ENCODE measurements around the gene IL1B.

IL1B gene

GRCh38 chr2:112794841-112795240 lies 41.7 kb downstream of the IL1B start:
- H3K36me3 ChIP-seq (ENCODE audit: insufficient read depth, low read length) = no peaks in the 10 kb centered on the region
- H3K4me3 ChIP-seq (ENCODE audit: low read depth in 1 of 2, low read length in 2 of 2) = no peak overlapping the region
- no peaks in the 10 kb centered on the region for H3K9me3 ChIP-seq (ENCODE audit: low read length)
- H3K9ac ChIP-seq (ENCODE audit: low read length) = no peak overlapping the region
- H3K27me3 ChIP-seq (ENCODE audit: control insufficient read depth in 1 of 2, insufficient read depth in 2 of 2, low read length in 2 of 2) = no peaks in the 10 kb centered on the region
- no peaks in the 10 kb centered on the region for H3K4me1 ChIP-seq (ENCODE audit: insufficient read depth, low read length)
- H3K27ac ChIP-seq (ENCODE audit: low read depth, low read length) = no peak overlapping the region

GRCh38 chr2:112794131-112794733 lies 42.3 kb downstream of the IL1B start:
- Histone ChIP-seq H3K4me3 (ENCODE audit: low read depth in 1 of 2, low read length in 2 of 2) (no peak overlapping the region), H3K9me3 (ENCODE audit: low read length) (no peaks in the 10 kb centered on the region), H3K27me3 (ENCODE audit: control insufficient read depth in 1 of 2, insufficient read depth in 2 of 2, low read length in 2 of 2) (no peaks in the 10 kb centered on the region), H3K27ac (ENCODE audit: low read depth, low read length) (no peak overlapping the region), H3K36me3 (ENCODE audit: insufficient read depth, low read length) (no peaks in the 10 kb centered on the region), H3K4me1 (ENCODE audit: insufficient read depth, low read length) (no peaks in the 10 kb centered on the region), H3K9ac (ENCODE audit: low read length) (no peak overlapping the region)

GRCh38 chr2:112793449-112793978 lies 43.1 kb downstream of the IL1B start:
- Histone ChIP-seq H3K36me3 (ENCODE audit: insufficient read depth, low read length) (no peaks in the 10 kb centered on the region), H3K27me3 (ENCODE audit: control insufficient read depth in 1 of 2, insufficient read depth in 2 of 2, low read length in 2 of 2) (no peaks in the 10 kb centered on the region), H3K4me3 (ENCODE audit: low read depth in 1 of 2, low read length in 2 of 2) (no peak overlapping the region), H3K9ac (ENCODE audit: low read length) (no peak overlapping the region), H3K27ac (ENCODE audit: low read depth, low read length) (no peak overlapping the region), H3K9me3 (ENCODE audit: low read length) (no peaks in the 10 kb centered on the region), H3K4me1 (ENCODE audit: insufficient read depth, low read length) (no peaks in the 10 kb centered on the region)

GRCh38 chr2:112792419-112792818 lies 44.2 kb downstream of the IL1B start:
- H3K27ac ChIP-seq (ENCODE audit: low read depth, low read length) = no peak overlapping the region
- H3K9ac ChIP-seq (ENCODE audit: low read length) = no peak overlapping the region
- no peaks in the 10 kb centered on the region for H3K9me3 ChIP-seq (ENCODE audit: low read length)
- H3K4me3 ChIP-seq (ENCODE audit: low read depth in 1 of 2, low read length in 2 of 2) = no peak overlapping the region
- H3K4me1 ChIP-seq (ENCODE audit: insufficient read depth, low read length) = no peaks in the 10 kb centered on the region
- no peaks in the 10 kb centered on the region for H3K27me3 ChIP-seq (ENCODE audit: control insufficient read depth in 1 of 2, insufficient read depth in 2 of 2, low read length in 2 of 2)
- no peaks in the 10 kb centered on the region for H3K36me3 ChIP-seq (ENCODE audit: insufficient read depth, low read length)

- Histone ChIP-seq H3K27ac (ENCODE audit: low read depth, low read length) (no peak overlapping the region), H3K36me3 (ENCODE audit: insufficient read depth, low read length) (no peaks in the 10 kb centered on the region), H3K9me3 (ENCODE audit: low read length) (no peaks in the 10 kb centered on the region), H3K4me3 (ENCODE audit: low read depth in 1 of 2, low read length in 2 of 2) (no peak overlapping the region), H3K27me3 (ENCODE audit: control insufficient read depth in 1 of 2, insufficient read depth in 2 of 2, low read length in 2 of 2) (no peaks in the 10 kb centered on the region), H3K4me1 (ENCODE audit: insufficient read depth, low read length) (no peaks in the 10 kb centered on the region), H3K9ac (ENCODE audit: low read length) (no peak overlapping the region)
Observed at GRCh38 chr2:112791693-112792230, 44.8 kb downstream of the IL1B start.

GRCh38 chr2:112791019-112791418 lies 45.6 kb downstream of the IL1B start:
- H3K9me3 ChIP-seq (ENCODE audit: low read length) = no peaks in the 10 kb centered on the region
- no peak overlapping the region for H3K4me3 ChIP-seq (ENCODE audit: low read depth in 1 of 2, low read length in 2 of 2)
- no peaks in the 10 kb centered on the region for H3K36me3 ChIP-seq (ENCODE audit: insufficient read depth, low read length)
- H3K4me1 ChIP-seq (ENCODE audit: insufficient read depth, low read length) = no peaks in the 10 kb centered on the region
- H3K9ac ChIP-seq (ENCODE audit: low read length) = no peak overlapping the region
- H3K27me3 ChIP-seq (ENCODE audit: control insufficient read depth in 1 of 2, insufficient read depth in 2 of 2, low read length in 2 of 2) = no peaks in the 10 kb centered on the region
- H3K27ac ChIP-seq (ENCODE audit: low read depth, low read length) = no peak overlapping the region

- H3K27me3 ChIP-seq (ENCODE audit: control insufficient read depth in 1 of 2, insufficient read depth in 2 of 2, low read length in 2 of 2) = no peaks in the 10 kb centered on the region
- H3K9me3 ChIP-seq (ENCODE audit: low read length) = no peaks in the 10 kb centered on the region
- no peak overlapping the region for H3K27ac ChIP-seq (ENCODE audit: low read depth, low read length)
- H3K4me1 ChIP-seq (ENCODE audit: insufficient read depth, low read length) = no peaks in the 10 kb centered on the region
- H3K9ac ChIP-seq (ENCODE audit: low read length) = no peak overlapping the region
- no peaks in the 10 kb centered on the region for H3K36me3 ChIP-seq (ENCODE audit: insufficient read depth, low read length)
- no peak overlapping the region for H3K4me3 ChIP-seq (ENCODE audit: low read depth in 1 of 2, low read length in 2 of 2)
Observed at GRCh38 chr2:112790305-112790704, 46.3 kb downstream of the IL1B start.

- H3K27me3 ChIP-seq (ENCODE audit: control insufficient read depth in 1 of 2, insufficient read depth in 2 of 2, low read length in 2 of 2) = no peaks in the 10 kb centered on the region
- no peak overlapping the region for H3K9ac ChIP-seq (ENCODE audit: low read length)
- no peak overlapping the region for H3K27ac ChIP-seq (ENCODE audit: low read depth, low read length)
- H3K4me1 ChIP-seq (ENCODE audit: insufficient read depth, low read length) = no peaks in the 10 kb centered on the region
- no peak overlapping the region for H3K4me3 ChIP-seq (ENCODE audit: low read depth in 1 of 2, low read length in 2 of 2)
- H3K36me3 ChIP-seq (ENCODE audit: insufficient read depth, low read length) = no peaks in the 10 kb centered on the region
- no peaks in the 10 kb centered on the region for H3K9me3 ChIP-seq (ENCODE audit: low read length)
Observed at GRCh38 chr2:112789186-112789585, 47.4 kb downstream of the IL1B start.

GRCh38 chr2:112788653-112789052 lies 47.9 kb downstream of the IL1B start:
- Histone ChIP-seq H3K9me3 (ENCODE audit: low read length) (no peaks in the 10 kb centered on the region), H3K4me1 (ENCODE audit: insufficient read depth, low read length) (no peaks in the 10 kb centered on the region), H3K27ac (ENCODE audit: low read depth, low read length) (no peak overlapping the region), H3K36me3 (ENCODE audit: insufficient read depth, low read length) (no peaks in the 10 kb centered on the region), H3K9ac (ENCODE audit: low read length) (no peak overlapping the region), H3K4me3 (ENCODE audit: low read depth in 1 of 2, low read length in 2 of 2) (no peak overlapping the region), H3K27me3 (ENCODE audit: control insufficient read depth in 1 of 2, insufficient read depth in 2 of 2, low read length in 2 of 2) (no peaks in the 10 kb centered on the region)

GRCh38 chr2:112787729-112788393 lies 48.7 kb downstream of the IL1B start:
- H3K27me3 ChIP-seq (ENCODE audit: control insufficient read depth in 1 of 2, insufficient read depth in 2 of 2, low read length in 2 of 2) = no peaks in the 10 kb centered on the region
- no peak overlapping the region for H3K4me3 ChIP-seq (ENCODE audit: low read depth in 1 of 2, low read length in 2 of 2)
- H3K27ac ChIP-seq (ENCODE audit: low read depth, low read length) = no peak overlapping the region
- no peaks in the 10 kb centered on the region for H3K9me3 ChIP-seq (ENCODE audit: low read length)
- no peaks in the 10 kb centered on the region for H3K36me3 ChIP-seq (ENCODE audit: insufficient read depth, low read length)
- H3K9ac ChIP-seq (ENCODE audit: low read length) = no peak overlapping the region
- H3K4me1 ChIP-seq (ENCODE audit: insufficient read depth, low read length) = no peaks in the 10 kb centered on the region

GRCh38 chr2:112787294-112787693 lies 49.3 kb downstream of the IL1B start:
- Histone ChIP-seq H3K36me3 (ENCODE audit: insufficient read depth, low read length) (no peaks in the 10 kb centered on the region), H3K4me3 (ENCODE audit: low read depth in 1 of 2, low read length in 2 of 2) (no peak overlapping the region), H3K9ac (ENCODE audit: low read length) (no peak overlapping the region), H3K9me3 (ENCODE audit: low read length) (no peaks in the 10 kb centered on the region), H3K27me3 (ENCODE audit: control insufficient read depth in 1 of 2, insufficient read depth in 2 of 2, low read length in 2 of 2) (no peaks in the 10 kb centered on the region), H3K4me1 (ENCODE audit: insufficient read depth, low read length) (no peaks in the 10 kb centered on the region), H3K27ac (ENCODE audit: low read depth, low read length) (no peak overlapping the region)
